ENCODE measurements around the gene SETD3.

The SETD3 gene

DNA sequence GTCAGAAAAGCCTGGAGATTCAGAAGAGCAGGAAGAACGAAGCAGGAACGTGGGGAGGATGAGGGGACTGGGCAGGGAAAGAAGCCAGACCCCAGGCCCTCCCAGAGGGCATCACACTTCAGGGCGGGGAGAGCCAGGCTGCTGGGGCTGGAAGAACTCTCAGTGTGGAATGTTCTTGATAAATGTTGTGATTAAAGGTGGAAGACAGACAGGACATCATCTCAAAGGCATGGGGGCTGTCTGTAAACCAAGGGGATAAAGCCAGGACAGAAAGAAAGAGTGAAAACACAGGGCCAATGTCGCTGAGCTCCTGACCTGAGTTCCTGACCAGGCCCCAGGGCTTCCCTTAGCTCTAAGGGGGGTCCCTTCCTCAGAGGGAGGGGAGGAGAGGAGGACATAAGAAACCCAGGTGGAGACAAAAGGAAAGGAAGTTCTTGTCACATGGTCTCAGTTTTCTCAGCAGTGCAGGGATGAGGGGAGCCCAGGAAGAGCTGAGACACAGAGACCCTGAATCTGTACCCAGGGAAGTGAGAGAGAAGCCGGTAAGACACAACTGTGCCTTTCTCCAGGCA, 56.3 kb downstream of the SETD3 start:
- DNase-seq (ENCODE audit: low read depth in 2 of 2) = no peak

- no peak for DNase-seq (ENCODE audit: low read depth in 2 of 2)
These were observed 57.2 kb downstream of the SETD3 start for GRCh38 chr14:99423434-99423833.

DNA sequence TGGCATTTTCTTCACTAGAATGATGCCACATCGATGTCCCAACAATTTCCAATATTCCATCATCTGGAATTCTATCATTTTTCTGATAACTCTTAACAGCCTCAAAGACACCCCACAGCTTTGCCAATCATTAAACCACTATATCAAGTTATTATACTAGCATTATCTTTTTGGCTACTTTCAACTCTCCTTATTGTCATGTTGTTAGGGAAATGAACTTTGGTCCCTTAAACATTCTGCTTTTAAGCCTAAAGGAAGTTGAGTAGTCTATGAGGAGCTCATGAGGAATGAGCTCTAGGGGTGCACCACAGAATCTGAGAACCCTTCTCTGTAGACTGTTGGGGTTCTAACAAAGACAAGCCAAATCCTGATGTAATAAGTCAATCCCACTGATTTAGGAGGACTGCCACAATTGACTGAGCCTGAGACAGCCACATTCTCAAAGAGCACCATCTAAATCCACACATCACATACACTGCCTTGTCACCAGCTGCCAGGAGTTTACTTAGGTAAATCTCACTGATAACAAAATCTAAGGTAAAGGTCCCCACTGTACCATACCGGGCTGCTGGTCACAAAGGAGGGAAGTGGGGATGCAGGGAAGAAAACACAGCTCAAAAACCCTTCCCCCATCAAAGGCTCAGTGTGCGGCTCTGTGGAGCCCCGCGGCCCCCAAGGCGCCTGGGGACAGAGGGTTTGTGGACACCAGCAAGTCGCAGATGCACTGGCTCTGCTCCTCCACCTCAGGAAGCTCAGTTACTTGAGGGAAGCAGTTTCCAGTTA, 58.2 kb downstream of the SETD3 start:
- DNase-seq (ENCODE audit: low read depth in 2 of 2) = no peak

GRCh38 chr14:99420711-99421110, 59.9 kb downstream of the SETD3 start:
- DNase-seq (ENCODE audit: low read depth in 2 of 2) = no peak

GRCh38 chr14:99419905-99420304, 60.8 kb downstream of the SETD3 start:
- no peak for DNase-seq (ENCODE audit: low read depth in 2 of 2)

DNA sequence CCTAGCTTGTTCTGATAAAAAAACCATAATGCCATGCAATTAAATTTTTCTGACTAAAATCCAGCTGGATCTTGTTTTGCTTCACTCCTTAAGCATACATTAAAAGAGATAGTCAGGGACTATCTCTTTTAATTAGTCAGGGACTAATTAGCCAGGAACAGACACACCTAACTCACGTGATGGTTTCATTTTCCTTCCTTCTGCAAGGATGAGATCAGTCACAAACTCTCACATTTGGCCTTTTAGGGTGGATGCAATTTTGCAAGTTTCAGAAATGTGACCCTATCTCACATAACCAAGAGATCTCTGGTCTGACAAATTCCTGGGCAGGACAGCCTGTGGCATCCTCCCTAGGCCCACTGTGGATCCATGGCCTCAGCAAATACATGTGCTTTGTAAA, 62.4 kb downstream of the SETD3 start:
- DNase-seq (ENCODE audit: low read depth in 2 of 2) = no peak

DNA sequence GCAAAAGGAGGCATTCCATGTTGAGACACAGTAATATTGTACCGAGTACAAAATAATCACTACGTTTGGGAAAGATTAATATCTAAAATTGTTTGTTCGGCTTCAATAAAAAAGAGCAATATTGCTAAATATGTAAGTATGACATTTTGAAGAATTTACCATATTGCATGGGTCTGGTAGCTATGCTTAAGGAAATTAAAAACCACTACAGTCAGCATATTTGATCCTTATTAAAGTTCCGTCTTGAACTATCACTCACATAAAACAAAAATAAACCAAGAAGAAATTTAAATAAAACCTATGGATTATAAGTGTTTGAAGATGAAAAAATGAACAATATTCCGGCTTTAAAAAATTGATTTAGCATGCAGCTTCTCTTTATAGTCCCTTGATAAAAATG, 63.8 kb downstream of the SETD3 start:
- no peak for DNase-seq (ENCODE audit: low read depth in 2 of 2)

GRCh38 chr14:99415496-99416281, 65.0 kb downstream of the SETD3 start:
- peak in 1 of 2 experiments; percentile 35 for DNase-seq (ENCODE audit: low read depth in 2 of 2)

GRCh38 chr14:99413911-99414310, 66.7 kb downstream of the SETD3 start:
- DNase-seq (ENCODE audit: low read depth in 2 of 2) = no peak

GRCh38 chr14:99413172-99413571, 67.5 kb downstream of the SETD3 start:
- no peak for DNase-seq (ENCODE audit: low read depth in 2 of 2)

- peak in 1 of 2 experiments; percentile 18 for DNase-seq (ENCODE audit: low read depth in 2 of 2)
These were observed 68.3 kb downstream of the SETD3 start for GRCh38 chr14:99412117-99413061.

DNA sequence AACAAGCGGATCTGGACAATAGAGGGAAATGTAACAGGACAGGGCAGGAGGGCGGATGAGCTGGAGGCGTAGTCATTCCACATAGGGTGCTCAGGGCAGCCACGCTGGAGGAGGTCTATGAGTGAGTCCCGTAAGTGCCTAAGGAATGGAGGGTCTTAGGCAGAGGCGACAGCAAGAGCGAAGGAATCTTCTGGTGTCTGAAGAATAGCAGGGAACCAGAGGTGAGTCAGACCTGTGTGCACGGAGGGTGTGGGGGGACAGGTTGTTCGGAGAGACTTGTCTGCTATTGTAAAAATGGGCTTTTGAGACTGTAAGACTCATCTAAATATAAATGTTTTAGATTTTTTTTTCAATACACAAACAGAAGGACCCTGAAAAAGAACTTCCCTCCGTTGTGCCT, 70.6 kb downstream of the SETD3 start:
- no peak for DNase-seq (ENCODE audit: low read depth in 2 of 2)

DNA sequence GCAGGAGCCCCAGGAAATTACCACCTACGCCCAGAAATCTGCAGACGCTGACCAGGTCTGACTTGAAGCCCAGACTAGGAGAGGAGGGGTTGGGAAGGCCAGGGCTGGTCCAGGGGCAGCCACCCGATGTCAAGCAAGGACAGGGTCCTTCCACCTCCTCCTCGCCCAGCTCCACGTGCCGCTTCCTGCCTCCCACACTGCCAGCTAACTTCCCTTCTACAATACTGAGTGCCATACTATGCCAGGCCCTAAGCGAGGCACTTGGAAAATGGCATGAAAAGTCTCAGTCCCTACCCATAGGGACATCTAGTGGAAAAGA, 71.7 kb downstream of the SETD3 start:
- DNase-seq (ENCODE audit: low read depth in 2 of 2) = no peak

GRCh38 chr14:99408286-99408970, 72.2 kb downstream of the SETD3 start:
- no peak for DNase-seq (ENCODE audit: low read depth in 2 of 2)

- DNase-seq (ENCODE audit: low read depth in 2 of 2) = no peak
These were observed 73.2 kb downstream of the SETD3 start for GRCh38 chr14:99407416-99407815.

DNA sequence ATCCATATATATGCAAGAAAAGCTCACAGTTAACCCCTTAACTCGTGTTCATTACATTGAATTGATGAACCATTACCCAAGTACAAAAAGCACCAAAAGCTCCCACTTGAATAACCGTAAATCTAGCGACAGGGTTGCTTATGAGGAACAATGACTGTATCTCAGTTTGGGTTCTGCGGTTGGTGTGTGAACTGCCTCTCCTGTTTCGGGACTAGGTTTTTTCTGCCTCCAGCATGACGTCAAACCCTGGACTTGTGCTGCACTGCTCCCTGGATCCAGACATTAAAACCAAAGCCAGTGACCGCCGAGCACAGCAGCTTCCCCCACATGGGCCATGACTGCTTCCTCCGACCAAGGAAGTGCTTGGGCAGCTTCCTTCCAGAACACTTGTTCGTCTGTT, 77.7 kb downstream of the SETD3 start:
- no peak for DNase-seq (ENCODE audit: low read depth in 2 of 2)

DNA sequence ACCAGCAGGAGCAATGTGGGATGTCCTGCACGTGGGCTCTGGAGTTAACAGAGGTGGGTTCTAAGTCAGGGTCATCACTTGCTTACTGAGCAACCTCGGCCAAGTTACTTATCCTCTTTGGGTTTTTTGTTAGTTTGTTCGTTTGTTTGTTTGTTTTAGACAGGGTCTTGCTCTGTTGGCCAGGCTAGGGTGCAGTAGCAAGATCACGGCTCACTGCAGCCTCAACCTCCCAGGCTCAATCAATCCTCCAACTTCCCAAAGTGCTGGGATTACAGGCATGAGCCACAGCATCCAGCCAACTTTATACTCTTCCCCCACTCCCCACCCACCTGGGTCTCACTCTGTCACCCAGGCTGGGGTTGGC, 78.4 kb downstream of the SETD3 start:
- no peak for DNase-seq (ENCODE audit: low read depth in 2 of 2)

- DNase-seq (ENCODE audit: low read depth in 2 of 2) = no peak
These were observed 78.9 kb downstream of the SETD3 start for GRCh38 chr14:99401621-99402284.

DNA sequence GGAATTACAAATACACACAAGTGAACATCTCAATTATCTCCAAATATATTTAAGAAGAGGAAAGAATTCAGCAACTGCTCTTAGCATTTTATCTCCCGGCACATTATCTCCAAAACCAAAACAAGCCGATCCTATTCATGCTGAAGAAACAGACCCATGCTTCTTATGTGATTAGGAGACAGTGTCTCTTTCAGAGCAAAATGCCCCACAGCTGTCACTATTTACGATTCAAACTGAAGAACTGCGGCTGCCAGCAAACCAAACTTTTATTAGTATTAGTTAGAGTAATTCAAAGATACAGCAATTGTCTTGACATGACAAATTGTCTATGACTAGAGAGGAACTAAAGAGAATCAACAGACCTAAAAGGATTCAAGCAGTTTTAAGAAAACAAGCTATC, 79.4 kb downstream of the SETD3 start:
- DNase-seq (ENCODE audit: low read depth in 2 of 2) = no peak

- no peak for DNase-seq (ENCODE audit: low read depth in 2 of 2)
These were observed 83.0 kb downstream of the SETD3 start for GRCh38 chr14:99397698-99398097.

All from stimulated activated CD4-positive, alpha-beta T cell treated with anti-CD3 and anti-CD28 coated beads, Interleukin-12 subunit alpha, Interleukin-12 subunit beta, amount 100 ng/mL, for 24 hours (primary cell).